SK-N-DZ (cell line): ENCODE results near the gene NRG2.

Source experiments
- DNase-seq: peaks from one replicate; pipeline ENCODE4 v3.0.0-alpha.2; 2015; ENCODE audit warnings: low spot score

The NRG2 gene

GRCh38 chr5:140010798-140011197, 32.3 kb downstream of the NRG2 start:
- DNase-seq: no peak

- DNase-seq: no peak
These were observed 35.8 kb downstream of the NRG2 start for GRCh38 chr5:140007311-140007710.

- DNase-seq: no peak
These were observed 37.9 kb downstream of the NRG2 start for GRCh38 chr5:140005145-140005591.

GRCh38 chr5:140004174-140004573, 38.9 kb downstream of the NRG2 start:
- DNase-seq: no peak

GRCh38 chr5:140003519-140003918, 39.6 kb downstream of the NRG2 start:
- no peak for DNase-seq

- DNase-seq: no peak
These were observed 42.8 kb downstream of the NRG2 start for GRCh38 chr5:140000332-140000731.

GRCh38 chr5:139998837-139999236, 44.3 kb downstream of the NRG2 start:
- DNase-seq: no peak

- DNase-seq: no peak
These were observed 45.8 kb downstream of the NRG2 start for GRCh38 chr5:139997276-139997675.

- no peak for DNase-seq
These were observed 47.2 kb downstream of the NRG2 start for GRCh38 chr5:139995929-139996328.

GRCh38 chr5:139994234-139994633, 48.9 kb downstream of the NRG2 start:
- no peak for DNase-seq

GRCh38 chr5:139985733-139986132, 57.4 kb downstream of the NRG2 start:
- DNase-seq: no peak

GRCh38 chr5:139985290-139985689, 57.8 kb downstream of the NRG2 start:
- no peak for DNase-seq

GRCh38 chr5:139984816-139985215, 58.3 kb downstream of the NRG2 start:
- no peak for DNase-seq

GRCh38 chr5:139982975-139983240, 60.2 kb downstream of the NRG2 start:
- DNase-seq: no peak

GRCh38 chr5:139982157-139982974, 60.7 kb downstream of the NRG2 start:
- DNase-seq: peak; percentile 36

GRCh38 chr5:139980765-139981164, 62.3 kb downstream of the NRG2 start:
- no peak for DNase-seq

- no peak for DNase-seq
These were observed 63.2 kb downstream of the NRG2 start for GRCh38 chr5:139979943-139980342.

- DNase-seq: no peak
These were observed 63.6 kb downstream of the NRG2 start for GRCh38 chr5:139979518-139979917.

- no peak for DNase-seq
These were observed 66.4 kb downstream of the NRG2 start for GRCh38 chr5:139976703-139977102.

GRCh38 chr5:139975942-139976341, 67.2 kb downstream of the NRG2 start:
- no peak for DNase-seq

- DNase-seq: peak; percentile 32
These were observed 67.8 kb downstream of the NRG2 start for GRCh38 chr5:139975306-139975705.

GRCh38 chr5:139974661-139975060, 68.4 kb downstream of the NRG2 start:
- no peak for DNase-seq

GRCh38 chr5:139971202-139971725, 71.8 kb downstream of the NRG2 start:
- DNase-seq: no peak

- no peak for DNase-seq
These were observed 73.8 kb downstream of the NRG2 start for GRCh38 chr5:139969318-139969717.
